NCI-H146 treated with DMSO at 0.1 percent for 48 hours (cell line): ENCODE data around the gene NTN5.

Experiments used
- DNase-seq: peaks from one replicate; lab custom pipeline; 2025; ENCODE audit not compliant: unreplicated experiment; lab: John Stamatoyannopoulos, UW

Gene NTN5

GRCh38 chr19:48631225-48631624, 41.6 kb downstream of the NTN5 start:
- no peak for DNase-seq

- DNase-seq, result no peak
Observed at GRCh38 chr19:48630296-48631063, 42.3 kb downstream of the NTN5 start.

DNA sequence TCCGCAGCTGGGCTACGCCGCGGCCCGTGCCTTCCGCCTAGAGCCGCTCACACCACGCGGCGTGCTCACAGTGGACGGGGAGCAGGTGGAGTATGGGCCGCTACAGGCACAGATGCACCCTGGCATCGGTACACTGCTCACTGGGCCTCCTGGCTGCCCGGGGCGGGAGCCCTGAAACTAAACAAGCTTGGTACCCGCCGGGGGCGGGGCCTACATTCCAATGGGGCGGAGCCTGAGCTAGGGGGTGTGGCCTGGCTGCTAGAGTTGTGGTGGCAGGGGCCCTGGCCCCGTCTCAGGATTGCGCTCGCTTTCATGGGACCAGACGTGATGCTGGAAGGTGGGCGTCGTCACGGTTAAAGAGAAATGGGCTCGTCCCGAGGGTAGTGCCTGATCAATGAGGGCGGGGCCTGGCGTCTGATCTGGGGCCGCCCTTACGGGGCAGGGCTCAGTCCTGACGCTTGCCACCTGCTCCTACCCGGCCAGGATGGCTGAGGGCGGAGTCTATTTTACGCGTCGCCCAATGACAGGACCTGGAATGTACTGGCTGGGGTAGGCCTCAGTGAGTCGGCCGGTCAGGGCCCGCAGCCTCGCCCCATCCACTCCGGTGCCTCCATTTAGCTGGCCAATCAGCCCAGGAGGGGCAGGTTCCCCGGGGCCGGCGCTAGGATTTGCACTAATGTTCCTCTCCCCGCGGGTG, 43.1 kb downstream of the NTN5 start:
- DNase-seq, result no peak

- DNase-seq, result no peak
Observed at GRCh38 chr19:48629297-48629598, 43.6 kb downstream of the NTN5 start.

DNA sequence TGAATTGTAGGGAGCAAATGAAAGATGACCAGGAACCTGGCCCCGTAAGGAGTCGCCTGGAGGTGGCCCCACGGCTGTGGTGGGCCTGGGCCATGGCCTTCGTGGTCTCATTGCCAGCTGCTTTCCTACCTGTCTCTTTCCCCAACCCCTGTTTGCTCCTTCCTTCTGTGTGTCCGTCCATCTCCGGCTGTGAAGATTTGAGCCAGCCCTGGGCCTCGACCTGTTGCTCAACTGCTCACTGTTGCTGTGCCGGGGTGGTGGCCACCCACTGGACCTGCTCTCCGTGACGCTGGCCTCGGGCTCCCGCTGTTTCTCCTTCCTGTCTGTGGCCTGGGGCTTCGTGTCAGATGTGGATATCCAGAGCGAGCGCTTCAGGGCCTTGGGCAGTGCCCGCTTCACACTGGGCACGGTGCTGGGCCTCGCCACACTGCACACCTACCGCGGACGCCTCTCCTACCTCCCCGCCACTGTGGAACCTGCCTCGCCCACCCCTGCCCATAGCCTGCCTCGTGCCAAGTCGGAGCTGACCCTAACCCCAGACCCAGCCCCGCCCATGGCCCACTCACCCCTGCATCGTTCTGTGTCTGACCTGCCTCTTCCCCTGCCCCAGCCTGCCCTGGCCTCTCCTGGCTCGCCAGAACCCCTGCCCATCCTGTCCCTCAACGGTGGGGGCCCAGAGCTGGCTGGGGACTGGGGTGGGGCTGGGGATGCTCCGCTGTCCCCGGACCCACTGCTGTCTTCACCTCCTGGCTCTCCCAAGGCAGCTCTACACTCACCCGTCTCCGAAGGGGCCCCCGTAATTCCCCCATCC, 44.1 kb downstream of the NTN5 start:
- DNase-seq, result no peak

- DNase-seq, result no peak
Observed at GRCh38 chr19:48627865-48628314, 44.9 kb downstream of the NTN5 start.

DNA sequence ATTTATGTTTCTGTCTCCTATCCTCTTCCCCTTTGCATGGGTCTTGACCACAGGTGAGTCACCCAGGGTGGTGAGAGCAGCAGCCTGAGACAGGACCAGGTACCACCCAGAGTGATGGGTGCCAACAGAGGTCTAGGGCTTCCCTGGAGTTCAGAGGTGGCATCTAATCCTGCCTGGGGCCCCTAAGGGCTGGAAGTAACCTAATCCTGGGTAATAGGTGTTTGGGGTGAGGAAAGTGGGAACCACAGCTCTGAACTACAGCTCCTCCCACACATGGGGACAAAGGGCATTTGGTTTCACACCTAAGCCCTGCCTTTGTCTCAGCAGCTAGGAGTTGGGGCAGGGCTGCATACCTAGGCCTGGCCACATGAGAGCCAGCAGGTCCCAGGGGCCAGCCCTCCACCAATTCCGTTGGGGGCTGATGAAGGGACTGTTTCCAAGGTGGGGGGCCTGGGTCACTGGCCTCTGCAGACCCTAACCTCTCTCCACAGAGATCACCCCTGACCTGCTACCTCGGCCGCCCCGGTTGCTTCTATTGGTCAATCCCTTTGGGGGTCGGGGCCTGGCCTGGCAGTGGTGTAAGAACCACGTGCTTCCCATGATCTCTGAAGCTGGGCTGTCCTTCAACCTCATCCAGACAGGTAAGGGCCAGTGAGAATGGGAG, 45.5 kb downstream of the NTN5 start:
- no peak for DNase-seq

GRCh38 chr19:48625891-48626327, 46.9 kb downstream of the NTN5 start:
- DNase-seq, result no peak

DNA sequence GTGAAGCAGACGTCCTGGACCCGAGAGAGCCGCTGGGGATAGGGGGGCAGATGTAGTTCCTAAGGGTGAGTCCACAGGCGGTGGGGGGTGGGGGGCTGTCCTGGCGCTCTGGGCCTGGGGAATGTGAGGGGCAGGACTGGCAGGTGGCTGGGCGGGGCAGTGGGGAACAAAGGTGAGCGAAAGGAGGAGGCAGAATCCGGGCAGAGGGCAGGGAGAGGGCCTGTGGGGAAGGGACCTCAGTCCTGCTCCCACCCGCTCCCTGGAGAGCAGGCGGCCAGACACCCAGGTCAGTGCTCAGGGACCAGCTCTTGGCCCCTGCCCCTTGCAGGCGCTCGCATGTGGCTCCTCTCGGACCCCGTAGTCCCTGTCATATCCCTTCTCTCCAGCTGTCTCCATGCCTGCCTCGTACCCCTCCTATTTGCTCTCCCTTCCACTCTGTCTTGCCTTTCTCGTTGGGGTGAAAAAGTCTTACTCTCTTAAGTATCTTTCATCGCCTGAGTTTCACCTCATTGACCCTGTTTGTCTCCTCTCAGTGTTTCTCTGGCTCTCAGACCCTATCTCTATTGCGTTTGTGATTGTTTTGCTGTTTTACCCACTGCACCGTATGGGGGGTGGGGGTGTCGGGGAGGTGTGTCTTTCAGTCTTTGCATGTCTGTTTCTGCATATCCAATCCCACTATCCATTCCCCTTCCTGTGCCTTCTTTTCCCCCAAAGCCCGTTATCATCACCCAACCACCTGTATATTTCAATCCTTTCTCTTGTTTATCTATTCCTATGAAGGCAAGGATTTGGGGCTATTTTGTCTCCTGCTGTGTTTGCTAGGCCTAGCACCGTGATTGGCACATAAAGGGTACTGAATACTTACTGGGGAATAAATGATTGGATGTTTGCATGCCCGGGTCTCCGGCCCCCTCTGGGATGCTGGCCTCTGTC, 47.8 kb downstream of the NTN5 start:
- peak; percentile 26 for DNase-seq

DNA sequence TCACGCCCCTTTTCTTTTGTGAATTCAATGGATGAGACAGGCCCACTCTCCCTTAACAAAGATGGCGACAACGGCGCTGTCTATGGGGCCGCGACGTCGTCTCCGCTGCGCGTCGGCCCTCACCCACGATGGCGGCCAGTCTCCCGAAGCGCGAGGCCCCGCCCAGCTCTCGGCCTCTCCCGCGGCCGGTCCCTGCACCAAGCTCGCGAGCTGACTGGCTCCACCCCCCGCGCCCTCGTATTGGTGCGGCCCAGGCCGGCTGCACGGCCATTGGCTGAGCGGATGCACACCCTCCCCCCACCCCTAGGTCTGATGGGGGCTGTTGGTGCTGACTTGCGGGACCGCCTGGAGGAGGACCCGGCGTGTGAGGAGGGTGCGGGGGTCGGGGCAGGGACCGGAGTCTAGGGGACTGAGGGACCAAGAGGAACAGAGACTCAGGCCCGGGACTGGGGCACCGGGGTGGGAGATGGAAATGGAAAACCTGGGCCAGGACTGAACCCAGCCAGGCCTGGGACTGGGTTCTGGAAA, 48.7 kb downstream of the NTN5 start:
- peak; percentile 96 for DNase-seq

DNA sequence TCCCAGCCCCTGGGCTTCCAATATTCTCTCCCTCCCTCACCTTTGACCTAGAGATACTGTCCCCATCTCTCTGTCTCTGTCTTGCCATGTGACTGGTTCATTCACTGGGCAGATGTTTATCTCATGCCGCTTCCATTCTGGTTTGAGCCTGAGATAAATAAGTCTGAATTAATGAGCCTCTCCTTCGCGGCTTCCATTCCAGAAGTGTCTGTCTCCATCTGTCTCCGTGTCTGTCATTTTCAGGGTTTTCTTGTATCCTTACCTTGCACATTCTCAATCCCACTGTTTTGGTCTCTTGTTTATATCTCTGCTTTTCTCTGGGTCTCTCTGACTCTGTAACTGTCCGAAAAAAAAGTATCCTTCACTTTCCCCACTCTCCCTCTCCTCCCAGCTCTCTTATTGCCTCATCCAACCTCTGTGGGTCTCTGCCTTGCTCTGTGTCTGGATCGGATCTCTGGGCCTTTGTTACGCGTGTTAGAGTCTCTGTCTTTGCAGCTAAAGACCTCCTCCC, 49.2 kb downstream of the NTN5 start:
- DNase-seq, result no peak

DNA sequence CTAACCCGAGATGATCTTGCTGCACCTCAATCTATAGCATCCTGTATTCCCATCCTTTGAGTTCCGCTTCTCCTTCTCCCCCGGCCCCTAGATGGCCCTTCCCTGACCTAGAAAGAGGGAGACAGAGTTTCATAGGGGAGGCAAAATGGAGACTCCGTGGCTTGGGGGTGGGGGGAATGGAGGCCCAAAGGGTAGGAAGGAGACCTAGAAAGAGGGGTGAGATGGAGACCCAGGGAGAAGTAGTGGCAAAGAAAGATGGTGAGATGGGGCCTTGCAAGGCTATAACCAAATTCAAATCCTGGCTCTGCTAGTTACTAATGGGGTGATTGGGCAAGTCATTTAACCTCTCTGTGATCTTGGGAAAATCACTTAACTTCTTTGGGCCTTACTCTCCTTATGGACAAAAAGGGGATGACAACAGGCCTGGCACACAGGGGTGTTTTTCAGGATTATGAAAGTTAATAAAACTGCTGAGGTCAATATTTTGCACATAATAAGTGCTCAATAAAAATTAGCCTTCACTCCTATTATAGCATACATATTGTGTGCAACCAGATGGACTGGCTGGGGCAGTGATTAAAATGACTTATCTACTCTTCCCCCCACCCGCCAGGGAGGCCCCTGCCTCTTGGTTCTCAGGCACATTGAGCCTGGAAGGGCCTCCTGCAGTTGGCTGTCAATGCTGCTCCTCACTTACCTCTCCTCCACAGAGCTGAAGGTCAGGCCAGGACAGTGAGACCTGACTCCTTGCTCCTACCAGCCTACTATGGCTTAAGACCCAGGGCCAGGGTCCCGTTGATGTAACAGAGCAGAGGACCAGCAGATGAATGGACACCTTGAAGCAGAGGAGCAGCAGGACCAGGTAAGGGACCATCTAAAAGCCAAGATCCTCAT, 52.9 kb downstream of the NTN5 start:
- no peak for DNase-seq

GRCh38 chr19:48618916-48619691, 53.7 kb downstream of the NTN5 start, which contains the start of the genes RPL18 and SPHK2:
Gene RPL18 (minus strand): TSS chr19:48619178. CDS start chr19:48619143, 35 bp downstream.
Gene SPHK2 (plus strand): TSS chr19:48619506. CDS start chr19:48620515, 1,009 bp downstream.
- DNase-seq, result peak; percentile 99

GRCh38 chr19:48618278-48618915, 54.4 kb downstream of the NTN5 start:
- DNase-seq, result no peak

- no peak for DNase-seq
Observed at GRCh38 chr19:48617146-48617937, 55.5 kb downstream of the NTN5 start.

GRCh38 chr19:48616491-48617056, 56.2 kb downstream of the NTN5 start:
- DNase-seq, result no peak
